SU-DHL-6 (cell line): ENCODE measurements around the gene NXPH4.

ENCODE experiments used
- H2AFZ ChIP-seq: fragments of 200-600 bp; sonication (generic); 2 replicates; pipeline ENCODE4 v1.6.1; 2014; ENCODE audit warnings: low read depth, mild to moderate bottlenecking, moderate library complexity, mixed read lengths, antibody characterized with exemption, low read length; ENCODE audit not compliant: severe bottlenecking
- H3F3A ChIP-seq: fragments of 200-600 bp; shearing (Covaris generic); 2 replicates; pipeline ENCODE4 v1.6.0; 2016; ENCODE audit warnings: antibody characterized with exemption, mild to moderate bottlenecking; ENCODE audit not compliant: insufficient read depth
- H3K27ac ChIP-seq: fragments of 200-600 bp; sonication (generic); 2 replicates; pipeline ENCODE4 v1.5.1; 2016; ENCODE audit warnings: low read depth, mild to moderate bottlenecking, low read length, moderate library complexity, mixed read lengths
- H3K27me3 ChIP-seq: fragments of 200-600 bp; sonication (generic), shearing (Covaris generic); 2 replicates; pipeline ENCODE4 v1.6.0; 2014; ENCODE audit warnings: mild to moderate bottlenecking, low read length
- H3K36me3 ChIP-seq: fragments of 200-600 bp; sonication (generic); 2 replicates; pipeline ENCODE4 v1.6.1; 2014; ENCODE audit warnings: mild to moderate bottlenecking, low read length, mixed read lengths
- H3K4me2 ChIP-seq: fragments of 300-600, 200-600 bp; shearing (Covaris generic), sonication (generic); 2 replicates; pipeline ENCODE4 v1.6.0; 2014; ENCODE audit warnings: low read length, low read depth, mild to moderate bottlenecking; ENCODE audit not compliant: poor library complexity, severe bottlenecking
- H3K4me3 ChIP-seq: fragments of 200-600 bp; sonication (generic); 2 replicates; pipeline ENCODE4 v1.5.1; 2014; ENCODE audit warnings: antibody characterized with exemption, low read length, mild to moderate bottlenecking, mixed read lengths; ENCODE audit not compliant: insufficient read depth, poor library complexity, severe bottlenecking
- H3K79me2 ChIP-seq: fragments of 200-600 bp; sonication (generic); 2 replicates; pipeline ENCODE4 v1.6.1; 2014; ENCODE audit warnings: mild to moderate bottlenecking, low read length, moderate library complexity; ENCODE audit not compliant: insufficient read depth
- H3K9ac ChIP-seq: fragments of 200-600 bp; sonication (generic); 2 replicates; pipeline ENCODE4 v1.7.0; 2014; ENCODE audit warnings: mild to moderate bottlenecking, low read length
- H3K9me2 ChIP-seq: fragments of 200-600 bp; sonication (generic); replicated peaks from 2 replicates; pipeline ENCODE4 v1.6.1; 2014; ENCODE audit warnings: low read length; ENCODE audit not compliant: insufficient read depth
- H3K9me3 ChIP-seq: fragments of 200-600 bp; sonication (generic); 2 replicates; pipeline ENCODE4 v1.6.1; 2014; ENCODE audit warnings: low read length, mixed read lengths; ENCODE audit not compliant: insufficient read depth
- H4K20me1 ChIP-seq: fragments of 200-600 bp; sonication (generic); 2 replicates; pipeline ENCODE4 v1.6.1; 2014; ENCODE audit warnings: low read depth, mild to moderate bottlenecking, antibody characterized with exemption, low read length, moderate library complexity, mixed read lengths
- EZH2phosphoT487 ChIP-seq: fragments of 200-600 bp; sonication (generic), shearing (Covaris generic); conservative IDR thresholded peaks from 2 replicates; pipeline ENCODE4 v1.6.1; 2018; ENCODE audit warnings: mild to moderate bottlenecking, antibody characterized with exemption, low read length, moderate library complexity, mixed read lengths
- TF ChIP-seq, protein P1 (sequence below): fragments of 200-600 bp; sonication (generic); IDR thresholded peaks from one replicate; pipeline ENCODE4 v1.5.1; 2017; ENCODE audit warnings: antibody characterized with exemption, mild to moderate bottlenecking, low read length, moderate library complexity; ENCODE audit not compliant: insufficient read depth, poor library complexity, severe bottlenecking

The NXPH4 gene

DNA sequence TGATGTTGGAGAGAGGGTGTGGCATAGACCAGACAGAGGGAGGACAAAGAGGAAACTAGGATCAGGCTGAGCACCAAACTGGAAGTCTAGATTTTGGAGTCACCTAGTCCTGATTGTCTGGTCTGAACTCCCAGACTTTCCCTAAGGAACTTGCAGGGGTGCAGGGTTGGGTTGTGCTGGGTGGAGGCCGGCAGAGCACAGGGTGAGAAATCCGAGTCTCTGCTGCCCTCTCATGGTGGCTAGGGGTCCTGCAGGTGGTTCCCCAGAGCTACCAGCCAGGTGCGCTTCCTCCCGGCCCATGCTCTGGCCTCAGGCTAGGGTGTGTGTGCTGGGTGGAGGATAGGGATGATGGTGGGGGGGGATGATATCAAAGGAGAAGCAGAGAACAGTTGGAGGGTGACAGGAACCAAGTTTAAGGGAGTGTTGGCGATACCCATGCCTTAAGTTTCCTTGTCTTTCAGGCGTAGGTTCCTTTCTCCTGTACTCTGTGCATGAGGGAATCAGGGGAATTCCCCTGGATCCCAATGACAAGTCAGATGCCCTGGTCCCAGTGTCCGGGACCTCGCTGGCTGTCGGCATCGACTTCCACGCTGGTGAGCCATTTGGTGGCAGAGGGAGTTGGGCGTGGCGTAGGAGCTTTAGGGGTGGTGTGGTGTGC is 33.5 kb upstream of the NXPH4 start:
- no peak overlapping the region for H2AFZ ChIP-seq
- H3K79me2 ChIP-seq: no peaks in the 10 kb centered on the region
- no peaks in the 10 kb centered on the region for H3F3A ChIP-seq
- no peaks in the 10 kb centered on the region for H3K36me3 ChIP-seq
- H3K9me3 ChIP-seq: no peaks in the 10 kb centered on the region
- H3K9ac ChIP-seq: no peak overlapping the region
- no peaks in the 10 kb centered on the region for H4K20me1 ChIP-seq
- TF ChIP-seq, protein P1, sequence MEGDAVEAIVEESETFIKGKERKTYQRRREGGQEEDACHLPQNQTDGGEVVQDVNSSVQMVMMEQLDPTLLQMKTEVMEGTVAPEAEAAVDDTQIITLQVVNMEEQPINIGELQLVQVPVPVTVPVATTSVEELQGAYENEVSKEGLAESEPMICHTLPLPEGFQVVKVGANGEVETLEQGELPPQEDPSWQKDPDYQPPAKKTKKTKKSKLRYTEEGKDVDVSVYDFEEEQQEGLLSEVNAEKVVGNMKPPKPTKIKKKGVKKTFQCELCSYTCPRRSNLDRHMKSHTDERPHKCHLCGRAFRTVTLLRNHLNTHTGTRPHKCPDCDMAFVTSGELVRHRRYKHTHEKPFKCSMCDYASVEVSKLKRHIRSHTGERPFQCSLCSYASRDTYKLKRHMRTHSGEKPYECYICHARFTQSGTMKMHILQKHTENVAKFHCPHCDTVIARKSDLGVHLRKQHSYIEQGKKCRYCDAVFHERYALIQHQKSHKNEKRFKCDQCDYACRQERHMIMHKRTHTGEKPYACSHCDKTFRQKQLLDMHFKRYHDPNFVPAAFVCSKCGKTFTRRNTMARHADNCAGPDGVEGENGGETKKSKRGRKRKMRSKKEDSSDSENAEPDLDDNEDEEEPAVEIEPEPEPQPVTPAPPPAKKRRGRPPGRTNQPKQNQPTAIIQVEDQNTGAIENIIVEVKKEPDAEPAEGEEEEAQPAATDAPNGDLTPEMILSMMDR: peak; percentile 82
- no peak for TF ChIP-seq EZH2phosphoT487
- no peak overlapping the region for H3K4me2 ChIP-seq
- H3K9me2 ChIP-seq: no peaks in the 10 kb centered on the region
- H3K27me3 ChIP-seq: no peaks in the 10 kb centered on the region
- no peak overlapping the region for H3K27ac ChIP-seq
- H3K4me3 ChIP-seq: no peak overlapping the region

DNA sequence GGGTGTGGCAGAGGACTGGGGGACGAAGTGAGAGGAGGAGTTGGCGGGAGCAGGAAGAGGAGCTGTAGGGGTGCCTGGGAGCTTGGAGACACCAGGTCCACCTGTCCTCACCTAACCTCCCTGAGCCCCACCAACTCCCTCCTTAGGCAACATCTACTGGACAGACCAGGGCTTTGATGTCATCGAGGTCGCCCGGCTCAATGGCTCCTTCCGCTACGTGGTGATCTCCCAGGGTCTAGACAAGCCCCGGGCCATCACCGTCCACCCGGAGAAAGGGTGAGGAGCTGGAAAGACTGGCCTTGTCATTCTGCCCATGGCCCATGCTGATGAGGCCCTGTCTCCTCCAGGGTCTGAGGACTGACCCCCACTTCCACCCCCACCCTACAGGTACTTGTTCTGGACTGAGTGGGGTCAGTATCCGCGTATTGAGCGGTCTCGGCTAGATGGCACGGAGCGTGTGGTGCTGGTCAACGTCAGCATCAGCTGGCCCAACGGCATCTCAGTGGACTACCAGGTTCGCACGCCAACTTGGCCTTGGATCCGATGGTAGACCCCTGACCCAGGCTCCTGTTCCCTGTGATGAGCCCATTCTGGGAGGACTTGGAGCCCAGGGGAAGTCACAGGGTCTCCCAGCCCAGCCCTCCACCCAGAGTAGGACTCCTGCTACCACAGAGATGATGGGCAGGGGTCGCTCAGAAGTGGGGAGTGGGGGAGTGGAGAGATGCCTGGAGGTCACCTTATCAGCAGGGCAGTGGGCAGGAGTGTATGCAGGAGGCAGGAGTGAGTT is 32.5 kb upstream of the NXPH4 start:
- no peaks in the 10 kb centered on the region for H4K20me1 ChIP-seq
- TF ChIP-seq, protein P1: no peak
- no peak for TF ChIP-seq EZH2phosphoT487
- H3K4me3 ChIP-seq: no peak overlapping the region
- no peaks in the 10 kb centered on the region for H3K9me3 ChIP-seq
- no peak overlapping the region for H3K9ac ChIP-seq
- no peaks in the 10 kb centered on the region for H3F3A ChIP-seq
- no peak overlapping the region for H2AFZ ChIP-seq
- no peaks in the 10 kb centered on the region for H3K9me2 ChIP-seq
- no peak overlapping the region for H3K4me2 ChIP-seq
- no peaks in the 10 kb centered on the region for H3K79me2 ChIP-seq
- H3K27me3 ChIP-seq: no peaks in the 10 kb centered on the region
- H3K27ac ChIP-seq: no peak overlapping the region
- H3K36me3 ChIP-seq: no peaks in the 10 kb centered on the region

DNA sequence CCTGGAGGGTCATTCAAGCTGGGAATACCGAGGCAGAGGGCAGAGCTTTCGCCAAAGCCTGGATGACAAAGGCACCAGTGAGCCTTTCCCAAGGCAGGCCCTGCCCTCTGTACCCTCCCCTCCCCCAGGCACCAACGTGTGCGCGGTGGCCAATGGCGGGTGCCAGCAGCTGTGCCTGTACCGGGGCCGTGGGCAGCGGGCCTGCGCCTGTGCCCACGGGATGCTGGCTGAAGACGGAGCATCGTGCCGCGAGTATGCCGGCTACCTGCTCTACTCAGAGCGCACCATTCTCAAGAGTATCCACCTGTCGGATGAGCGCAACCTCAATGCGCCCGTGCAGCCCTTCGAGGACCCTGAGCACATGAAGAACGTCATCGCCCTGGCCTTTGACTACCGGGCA is 31.2 kb upstream of the NXPH4 start:
- Histone ChIP-seq H4K20me1 (no peaks in the 10 kb centered on the region), H3F3A (no peaks in the 10 kb centered on the region), H3K9me2 (no peaks in the 10 kb centered on the region), H3K27ac (no peak overlapping the region), H3K9ac (no peak overlapping the region), H2AFZ (no peak overlapping the region), H3K36me3 (no peaks in the 10 kb centered on the region), H3K27me3 (no peaks in the 10 kb centered on the region), H3K79me2 (no peaks in the 10 kb centered on the region), H3K4me2 (no peak overlapping the region), H3K4me3 (no peak overlapping the region), H3K9me3 (no peaks in the 10 kb centered on the region)
- TF ChIP-seq, protein P1: no peak
- no peak for TF ChIP-seq EZH2phosphoT487
